GM13976 (cell line): ENCODE results near the gene CD99L2.

Source experiments
- DNase-seq: peaks from one replicate; pipeline ENCODE4 v3.0.0; 2012; ENCODE audit warnings: low spot score
- CTCF ChIP-seq: IDR thresholded peaks from 2 replicates; pipeline ENCODE4 v1.5.1; 2012; ENCODE audit warnings: borderline replicate concordance, mild to moderate bottlenecking; ENCODE audit not compliant: insufficient read depth; ENCODE audit errors: extremely low read depth, missing control alignments, control extremely low read depth
- in situ Hi-C: fragments of 300-500 bp; cut with MboI; formaldehyde crosslinking; loops from one replicate; pipeline ENCODE4 v1.12.0; 2022; ENCODE audit warnings: low sequenced_read_pairs, mixed read lengths, inconsistent platforms; ENCODE audit not compliant: unreplicated experiment

The CD99L2 gene

DNA sequence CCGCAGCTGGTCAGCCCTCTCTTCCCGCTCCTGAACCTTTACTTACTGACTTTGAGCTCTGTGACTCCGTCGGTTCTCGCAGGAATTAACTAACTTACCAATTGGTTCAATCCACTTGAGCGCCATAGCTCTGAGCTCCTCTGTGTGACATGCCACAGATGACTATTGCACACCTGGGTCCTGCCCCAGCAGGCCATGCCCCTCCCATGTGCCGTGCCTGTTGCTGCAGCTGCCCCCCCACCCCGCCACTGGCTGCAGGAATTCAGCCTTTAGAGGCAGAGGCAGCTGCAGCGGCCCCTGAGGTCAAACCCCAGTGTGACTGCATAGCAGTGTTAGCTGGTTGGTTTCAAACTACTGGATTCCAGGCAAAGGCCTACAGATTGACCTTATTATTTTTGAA, 134.7 kb downstream of the CD99L2 start:
- TF ChIP-seq CTCF, result no peak
- DNase-seq, result no peak
- in situ Hi-C loops, result no loop called here

- no peak for DNase-seq
- TF ChIP-seq CTCF, result no peak
- in situ Hi-C loops, result no loop called here
Observed at GRCh38 chrX:150763303-150763797, 135.1 kb downstream of the CD99L2 start.

DNA sequence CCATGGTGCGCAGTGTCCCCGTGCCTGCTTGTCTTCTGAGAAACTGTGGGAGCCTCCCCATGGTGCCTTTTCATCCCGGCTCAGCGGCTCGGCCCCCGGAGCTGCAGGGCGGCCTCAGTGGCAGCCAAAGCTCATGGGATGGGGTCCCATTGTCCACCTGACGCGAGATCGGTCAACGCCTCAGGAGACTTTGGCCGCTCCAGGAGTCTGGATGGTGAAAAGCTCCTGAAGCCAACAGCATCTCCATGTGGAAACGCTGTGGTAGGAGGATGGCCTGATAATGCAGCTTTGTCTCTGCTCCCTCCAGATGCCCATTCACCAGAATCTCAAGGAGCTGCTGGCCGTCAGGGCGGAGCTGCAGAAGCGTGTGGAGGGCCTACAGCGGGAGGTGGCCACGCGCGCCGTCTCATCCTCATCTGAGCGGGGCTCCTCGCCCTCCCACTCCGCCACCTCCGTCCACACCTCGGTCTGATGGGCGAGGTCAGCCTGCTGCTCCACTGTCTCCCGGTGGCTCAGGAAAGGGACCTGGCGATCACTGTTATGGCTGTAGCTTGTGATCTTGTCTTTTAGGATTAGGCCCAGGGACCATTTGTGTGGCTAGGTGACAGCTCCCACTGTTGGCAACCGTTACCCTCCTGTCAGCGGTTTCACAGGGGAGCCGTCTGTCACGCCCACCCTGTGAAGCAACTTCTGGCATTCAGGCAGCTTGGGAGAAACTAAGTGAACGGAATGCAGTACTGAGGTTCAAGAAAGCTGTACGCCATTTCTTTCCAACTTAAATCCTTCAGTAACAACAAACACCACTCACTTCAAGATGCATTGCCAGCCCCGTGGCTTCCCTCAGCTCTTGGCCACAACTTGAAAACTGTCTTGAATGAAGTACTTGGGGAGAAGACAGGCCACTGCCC, 136.0 kb downstream of the CD99L2 start:
- in situ Hi-C loops, result no loop called here
- TF ChIP-seq CTCF, result no peak
- peak; percentile 16 for DNase-seq

DNA sequence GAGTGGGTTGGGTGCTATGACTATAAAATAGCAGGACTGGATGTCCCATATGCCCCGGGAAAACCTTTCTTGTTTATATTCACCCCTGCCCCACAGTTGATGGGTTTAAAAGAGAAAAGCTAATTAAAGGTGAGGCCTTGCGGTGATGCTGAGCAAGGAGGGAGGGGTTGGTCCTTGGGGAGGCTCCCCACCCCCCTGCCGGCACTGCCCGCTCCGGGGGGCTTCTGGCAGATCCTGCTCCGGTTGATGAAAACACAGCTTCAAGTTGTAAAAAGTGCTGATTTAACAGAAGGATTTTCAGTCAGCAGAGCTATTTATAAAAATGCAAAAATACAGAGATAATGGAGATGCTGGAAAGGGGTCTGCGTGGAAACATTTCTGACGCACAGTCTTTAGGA, 136.7 kb downstream of the CD99L2 start:
- in situ Hi-C loops, result no loop called here
- DNase-seq, result no peak
- no peak for TF ChIP-seq CTCF

- in situ Hi-C loops, result no loop called here
Observed at GRCh38 chrX:150761176-150761818, 137.2 kb downstream of the CD99L2 start.

More at GRCh38 chrX:150761176-150761818, 137.2 kb downstream of the CD99L2 start:
- TF ChIP-seq CTCF, result no peak
- peak; percentile 13 for DNase-seq
